Activated CD8-positive, alpha-beta memory T cell treated with anti-CD3 and anti-CD28 coated beads, Interleukin-2, amount 50 U/mL, for 48 hours (primary cell): ENCODE results near the gene DDX25.

Experiments
- DNase-seq: peaks from one replicate; pipeline ENCODE4 v3.0.0-alpha.2; 2020

The DDX25 gene

GRCh38 chr11:125952559-125952958, 48.3 kb downstream of the DDX25 start:
- DNase-seq = no peak

- DNase-seq = no peak
Measured at GRCh38 chr11:125952973-125953372, 48.7 kb downstream of the DDX25 start.

- DNase-seq = no peak
Measured at GRCh38 chr11:125953401-125953935, 49.2 kb downstream of the DDX25 start.

- DNase-seq = no peak
Measured at GRCh38 chr11:125954123-125954944, 50.0 kb downstream of the DDX25 start.

- DNase-seq = no peak
Measured at GRCh38 chr11:125954945-125955640, 50.8 kb downstream of the DDX25 start.

GRCh38 chr11:125955856-125956255, 51.5 kb downstream of the DDX25 start:
- DNase-seq = no peak

GRCh38 chr11:125956391-125957134, 52.3 kb downstream of the DDX25 start:
- DNase-seq = no peak

GRCh38 chr11:125957618-125958332, 53.5 kb downstream of the DDX25 start:
- DNase-seq = no peak

- DNase-seq = no peak
Measured at GRCh38 chr11:125958872-125959400, 54.6 kb downstream of the DDX25 start.

- DNase-seq = no peak
Measured at GRCh38 chr11:125959511-125959910, 55.2 kb downstream of the DDX25 start.

GRCh38 chr11:125959931-125960330, 55.6 kb downstream of the DDX25 start:
- DNase-seq = no peak

GRCh38 chr11:125960771-125961170, 56.5 kb downstream of the DDX25 start:
- no peak for DNase-seq

GRCh38 chr11:125967515-125967914, 63.2 kb downstream of the DDX25 start:
- DNase-seq = no peak

- DNase-seq = no peak
Measured at GRCh38 chr11:125968354-125968753, 64.0 kb downstream of the DDX25 start.

- no peak for DNase-seq
Measured at GRCh38 chr11:125971618-125972017, 67.3 kb downstream of the DDX25 start.

- no peak for DNase-seq
Measured at GRCh38 chr11:125974284-125974683, 70.0 kb downstream of the DDX25 start.

GRCh38 chr11:125975634-125976033, 71.3 kb downstream of the DDX25 start:
- no peak for DNase-seq

- DNase-seq = no peak
Measured at GRCh38 chr11:125976156-125976555, 71.8 kb downstream of the DDX25 start.

GRCh38 chr11:125977333-125977732, 73.0 kb downstream of the DDX25 start:
- no peak for DNase-seq

- no peak for DNase-seq
Measured at GRCh38 chr11:125978181-125978716, 73.9 kb downstream of the DDX25 start.
